GM21367 (cell line): ENCODE data around the gene LRRC28.

ENCODE experiments used
- ATAC-seq: cut with Tn5 transposase; IDR thresholded peaks from one replicate; pipeline ENCODE4 v1.9.1; 2021; ENCODE audit not compliant: unreplicated experiment

The LRRC28 gene

GRCh38 chr15:99249270-99249841, 1.9 kb upstream of the LRRC28 start, which contains the start of gene TTC23:
TSS of gene TTC23 (minus strand) at chr15:99249581. CDS start at chr15:99228712, 20,869 bp downstream.
- no peak for ATAC-seq

DNA sequence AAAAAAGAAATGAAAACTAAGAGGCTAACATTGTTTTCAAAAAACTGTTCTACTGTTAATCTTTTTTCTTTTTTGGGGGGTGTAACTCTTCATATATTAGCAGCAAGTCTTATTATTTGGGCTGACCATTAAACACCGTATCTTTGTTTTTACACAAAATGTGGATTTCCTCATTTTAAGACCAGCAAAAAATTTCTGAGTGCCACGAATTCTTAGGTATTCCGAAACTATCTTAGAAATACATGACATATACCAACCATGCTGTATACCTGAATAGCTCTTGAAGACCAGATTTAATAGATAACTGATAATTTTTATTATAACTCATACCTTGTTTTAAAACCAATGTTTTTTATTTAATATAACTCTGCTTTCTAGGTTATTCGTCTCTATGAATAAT, 1.3 kb upstream of the LRRC28 start:
- no peak for ATAC-seq

GRCh38 chr15:99250494-99250856, 806 bp upstream of the LRRC28 start:
- no peak for ATAC-seq

- ATAC-seq, result no peak
These were observed 1.0 kb downstream of the LRRC28 start for GRCh38 chr15:99252326-99252725.

GRCh38 chr15:99253381-99254090, 2.3 kb downstream of the LRRC28 start:
- ATAC-seq, result no peak

- no peak for ATAC-seq
These were observed 5.9 kb downstream of the LRRC28 start for GRCh38 chr15:99257107-99257750.

- ATAC-seq, result no peak
These were observed 12.8 kb downstream of the LRRC28 start for GRCh38 chr15:99264125-99264524.

DNA sequence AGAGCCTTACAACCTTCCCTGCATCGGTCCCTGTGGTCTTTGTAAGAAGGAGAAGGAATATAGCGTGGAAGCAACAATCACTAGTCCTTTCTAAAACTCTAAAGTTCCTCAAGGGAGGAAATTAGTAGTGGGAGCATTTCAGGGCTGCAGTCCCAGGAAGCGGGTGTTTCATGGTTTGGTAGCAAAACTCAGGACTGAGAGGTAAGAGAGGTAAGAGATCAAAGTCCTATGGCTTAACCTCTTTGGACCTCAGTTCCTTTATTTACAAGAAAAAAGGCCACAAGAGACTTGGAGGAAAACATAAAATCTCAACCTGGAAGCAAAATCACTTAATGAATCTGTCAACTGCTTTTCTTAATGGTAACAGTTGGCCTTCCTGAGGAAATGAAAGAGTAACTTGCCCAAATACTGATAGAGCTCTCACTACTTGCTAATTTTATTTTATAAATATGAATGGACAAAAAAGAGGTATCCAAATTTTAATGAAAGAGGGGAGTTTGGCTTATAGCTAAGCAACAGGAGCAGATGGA, 14.3 kb downstream of the LRRC28 start:
- no peak for ATAC-seq

DNA sequence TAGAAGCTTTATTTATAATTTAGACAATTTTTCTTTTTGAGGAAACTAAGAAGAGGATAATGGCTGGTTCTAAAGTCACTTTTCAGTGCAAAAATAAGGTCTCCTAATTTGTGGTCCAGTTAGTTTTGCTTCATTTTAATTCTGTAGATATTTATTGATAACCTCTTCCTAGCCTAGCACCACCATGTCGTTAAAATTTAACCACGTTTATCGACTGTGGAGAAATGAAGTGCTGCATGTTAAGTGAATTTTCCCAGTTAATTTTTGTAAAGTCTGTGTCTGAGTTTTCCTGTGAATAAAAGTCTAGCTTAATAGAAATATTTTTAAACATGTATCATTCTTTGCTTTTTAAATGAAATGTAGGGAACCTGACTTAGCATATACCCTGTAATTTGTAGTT, 16.7 kb downstream of the LRRC28 start:
- no peak for ATAC-seq

GRCh38 chr15:99268431-99268830, 17.1 kb downstream of the LRRC28 start:
- no peak for ATAC-seq

DNA sequence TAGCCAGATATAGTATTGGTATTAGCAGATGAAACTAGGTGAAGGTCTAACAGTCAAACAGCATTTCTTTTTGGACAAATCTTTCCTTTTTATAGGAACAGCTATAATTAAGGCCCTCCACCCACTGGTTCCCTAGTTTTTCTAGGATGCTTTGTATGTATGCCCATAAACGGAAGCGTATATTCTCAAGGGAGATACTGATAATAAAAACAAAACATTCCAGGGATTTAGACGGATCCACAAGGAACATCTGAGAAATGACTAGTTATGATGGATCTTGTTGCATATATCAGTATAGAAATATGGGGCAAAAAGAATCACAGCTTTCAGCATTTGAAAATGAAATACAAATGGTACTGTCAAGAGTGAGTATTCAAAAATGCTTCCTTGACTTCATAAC, 22.5 kb downstream of the LRRC28 start:
- ATAC-seq, result no peak

DNA sequence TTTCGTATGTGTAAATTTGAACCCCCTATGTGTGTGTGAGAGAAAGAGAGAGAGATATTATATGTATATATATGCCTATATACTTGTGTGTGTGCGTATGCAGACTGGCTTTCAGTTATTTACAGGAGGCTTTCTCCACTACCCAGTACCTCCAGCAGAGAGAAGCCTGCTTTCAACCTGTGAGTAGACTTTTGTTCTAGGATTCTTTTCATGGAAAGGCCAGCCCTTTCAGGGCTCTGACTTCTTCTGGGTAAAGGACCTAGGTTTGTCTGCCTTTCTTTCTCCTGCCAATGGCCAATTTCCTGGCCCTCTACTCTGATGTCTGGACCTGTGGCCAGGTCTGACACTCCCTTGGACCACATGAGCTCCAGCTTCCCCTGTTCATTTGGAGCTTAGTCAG, 23.8 kb downstream of the LRRC28 start:
- no peak for ATAC-seq

- no peak for ATAC-seq
These were observed 24.3 kb downstream of the LRRC28 start for GRCh38 chr15:99275525-99276128.

DNA sequence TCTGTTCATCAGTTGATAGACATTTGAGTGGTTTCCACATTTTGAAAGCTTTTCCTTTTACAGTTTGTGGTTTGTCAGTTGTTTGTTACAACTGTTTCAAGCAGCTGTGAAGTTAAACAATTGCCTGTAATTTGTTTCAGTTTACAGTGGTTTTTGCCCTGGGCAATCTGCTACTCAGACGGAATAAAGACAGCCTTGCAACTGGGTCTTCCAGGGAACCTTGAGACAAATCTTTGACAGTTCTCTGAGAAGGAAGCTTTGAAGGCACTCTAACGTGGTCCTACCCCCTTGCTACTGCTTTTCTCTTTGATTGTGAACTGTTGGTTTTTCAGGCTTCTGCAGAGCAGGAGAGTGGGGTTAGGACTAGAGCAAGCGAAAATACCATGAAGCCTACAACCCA, 28.0 kb downstream of the LRRC28 start:
- no peak for ATAC-seq

GRCh38 chr15:99279827-99280226, 28.5 kb downstream of the LRRC28 start:
- no peak for ATAC-seq

- no peak for ATAC-seq
These were observed 30.8 kb downstream of the LRRC28 start for GRCh38 chr15:99282121-99282520.

DNA sequence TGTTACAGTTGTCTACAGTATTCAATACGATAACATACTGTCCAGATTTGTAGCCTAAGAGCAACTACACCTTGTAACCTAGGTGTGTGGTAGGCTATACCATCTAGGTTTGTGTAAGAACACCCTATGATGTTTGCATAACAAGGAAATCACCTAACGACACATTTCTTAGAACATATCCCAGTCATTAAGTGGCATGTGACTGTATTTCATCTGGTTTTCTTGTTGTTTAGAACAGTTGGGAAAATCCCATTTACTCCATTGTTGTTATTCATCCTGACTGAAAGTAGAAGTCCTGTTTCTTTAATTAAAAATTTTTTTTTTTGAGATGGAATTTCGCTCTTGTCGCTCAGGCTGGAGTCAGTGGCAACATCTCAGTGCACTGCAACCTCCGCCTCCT, 31.3 kb downstream of the LRRC28 start:
- ATAC-seq, result no peak

DNA sequence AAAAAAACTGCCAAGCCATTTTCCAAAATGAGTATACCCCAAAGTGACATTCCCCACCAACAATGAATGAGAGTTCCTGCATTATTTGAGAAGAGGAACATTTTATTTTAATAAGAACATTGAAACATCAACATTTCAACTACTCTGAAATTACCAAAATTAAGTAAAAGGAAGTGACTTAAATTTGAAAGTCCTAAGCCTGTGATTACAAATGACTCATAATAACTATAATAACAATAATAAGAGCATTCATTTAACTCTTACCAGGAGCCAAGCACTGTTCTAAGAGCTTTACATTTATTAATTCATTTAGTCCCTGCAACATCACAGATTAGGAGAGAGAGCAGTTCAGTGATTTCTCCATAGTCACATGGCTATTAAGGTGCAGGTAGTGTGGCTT, 32.4 kb downstream of the LRRC28 start:
- no peak for ATAC-seq

DNA sequence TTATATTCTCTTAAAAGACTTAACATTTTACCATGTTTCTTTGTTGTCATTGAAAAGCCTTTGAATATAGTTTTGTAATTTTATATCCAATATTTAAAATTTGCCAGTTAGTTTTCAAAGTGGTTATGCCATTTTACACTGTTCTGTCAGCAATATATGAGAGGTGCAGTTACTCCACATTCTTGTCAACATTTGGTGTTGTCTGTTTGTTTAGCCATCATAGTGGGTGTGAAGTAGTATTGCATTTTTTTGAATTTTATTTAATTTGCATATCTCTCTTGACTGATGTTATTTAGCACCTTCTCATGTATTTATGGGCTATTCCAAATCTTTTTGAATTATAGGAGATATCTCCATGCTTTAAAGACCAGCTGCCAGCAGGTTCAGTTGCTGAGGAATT, 40.4 kb downstream of the LRRC28 start:
- no peak for ATAC-seq

GRCh38 chr15:99295840-99296239, 44.6 kb downstream of the LRRC28 start:
- no peak for ATAC-seq

- no peak for ATAC-seq
These were observed 45.1 kb downstream of the LRRC28 start for GRCh38 chr15:99296386-99296785.

- ATAC-seq, result no peak
These were observed 52.6 kb downstream of the LRRC28 start for GRCh38 chr15:99303907-99304306.
